ENCODE measurements around the gene KIAA1671.
A peak's percentile ranks its signal among the peaks of the same experiment; 100 is the strongest.

DNA sequence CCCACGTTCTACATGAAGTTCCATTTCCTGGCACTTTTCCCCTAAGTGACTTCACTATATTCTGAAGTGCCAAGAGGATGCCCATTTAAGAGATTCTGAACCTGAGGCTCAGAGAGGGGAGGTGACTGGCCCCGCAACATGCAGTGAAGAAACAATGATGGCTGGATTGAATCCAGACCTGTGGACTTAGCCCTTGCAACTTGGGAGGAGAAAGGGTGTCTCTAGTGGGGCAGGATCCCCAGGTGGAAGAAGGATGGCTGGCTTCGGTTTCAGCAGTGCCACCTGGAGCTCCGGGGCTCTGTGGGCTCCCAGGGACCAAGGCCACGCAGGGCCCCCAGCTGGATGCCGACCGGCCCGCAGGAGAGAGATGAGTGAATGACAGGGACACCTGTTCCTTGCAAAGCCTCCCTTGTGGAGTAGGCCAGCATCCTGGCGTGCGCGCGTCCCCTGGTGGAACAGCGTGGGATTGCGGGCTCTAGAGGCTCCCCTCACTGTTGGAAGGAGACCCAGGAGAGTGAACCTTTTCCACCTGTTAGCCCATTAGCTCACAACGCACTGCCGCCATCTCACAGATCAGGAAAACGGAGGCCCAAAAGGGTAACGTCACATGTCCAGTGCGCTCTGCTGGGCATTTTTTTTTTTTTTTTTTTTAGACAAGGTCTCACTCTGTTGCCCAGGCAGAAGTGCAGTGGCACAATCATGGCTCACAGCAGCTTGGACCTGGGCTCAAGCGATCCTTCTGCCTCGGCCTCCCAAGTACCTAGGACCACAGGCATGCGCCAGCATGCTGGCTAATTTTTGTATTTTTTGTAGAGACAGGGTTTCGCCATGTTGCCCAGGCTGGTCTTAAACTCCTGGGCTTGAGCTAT lies 104.7 kb downstream of the KIAA1671 start:
- TF ChIP-seq, protein P1, sequence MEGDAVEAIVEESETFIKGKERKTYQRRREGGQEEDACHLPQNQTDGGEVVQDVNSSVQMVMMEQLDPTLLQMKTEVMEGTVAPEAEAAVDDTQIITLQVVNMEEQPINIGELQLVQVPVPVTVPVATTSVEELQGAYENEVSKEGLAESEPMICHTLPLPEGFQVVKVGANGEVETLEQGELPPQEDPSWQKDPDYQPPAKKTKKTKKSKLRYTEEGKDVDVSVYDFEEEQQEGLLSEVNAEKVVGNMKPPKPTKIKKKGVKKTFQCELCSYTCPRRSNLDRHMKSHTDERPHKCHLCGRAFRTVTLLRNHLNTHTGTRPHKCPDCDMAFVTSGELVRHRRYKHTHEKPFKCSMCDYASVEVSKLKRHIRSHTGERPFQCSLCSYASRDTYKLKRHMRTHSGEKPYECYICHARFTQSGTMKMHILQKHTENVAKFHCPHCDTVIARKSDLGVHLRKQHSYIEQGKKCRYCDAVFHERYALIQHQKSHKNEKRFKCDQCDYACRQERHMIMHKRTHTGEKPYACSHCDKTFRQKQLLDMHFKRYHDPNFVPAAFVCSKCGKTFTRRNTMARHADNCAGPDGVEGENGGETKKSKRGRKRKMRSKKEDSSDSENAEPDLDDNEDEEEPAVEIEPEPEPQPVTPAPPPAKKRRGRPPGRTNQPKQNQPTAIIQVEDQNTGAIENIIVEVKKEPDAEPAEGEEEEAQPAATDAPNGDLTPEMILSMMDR (IDR thresholded peaks at IDR 0.05) = peak in 3 of 4 experiments; percentile 63 to 92 (median 84)
- TF ChIP-seq POLR2A (IDR thresholded peaks at IDR 0.05) = no peak

Measured in gastroesophageal sphincter (tissue), 3 donors.